Pancreas (tissue), 10 donors: ENCODE data around the gene PRSS38. TPM values are rescaled to one million over a fixed set of nuclear protein-coding genes. Genes with fewer than 3 reads are reported as not detected.

Experiments used
- ATAC-seq, 4 donors: fragments of 200-7000 bp; cut with Tn5 transposase; one replicate each; pipeline versions ENCODE4 v1.8.0 to v1.9.1; 2020; ENCODE audit warnings: mild to moderate bottlenecking in 4 of 4, moderate library complexity in 4 of 4
- DNase-seq, 6 donors: peaks; one replicate each; pipeline ENCODE4 v3.0.0-alpha.2; 2020
- FAIRE-seq: peaks from 2 replicates; lab custom pipeline; 2012; peaks lifted over from hg19 to GRCh38; lab: Jason Lieb, UNC
- H3K27ac ChIP-seq, 4 donors: fragments of 200-600 bp; sonication (generic); 1 replicate in 3 of 4; 2 replicates in 1 of 4; pipeline versions ENCODE4 v1.5.0 to v1.8.0; 2020
- H3K27me3 ChIP-seq, 4 donors: fragments of 200-600 bp; one replicate each; pipeline ENCODE4 v1.8.0; 2021
- H3K36me3 ChIP-seq, 3 donors: fragments of 200-600 bp; sonication (generic) in 1 of 3; one replicate each; pipeline versions ENCODE4 v1.5.0 to v1.8.0; 2020 to 2021
- H3K4me1 ChIP-seq, 3 donors: fragments of 200-600 bp; one replicate each; pipeline ENCODE4 v1.8.0; 2021
- H3K4me3 ChIP-seq, 4 donors: fragments of 200-600 bp; sonication (generic) in 2 of 4; one replicate each; pipeline versions ENCODE4 v1.5.0 to v1.8.0; 2020 to 2021
- H3K9me3 ChIP-seq, 4 donors: fragments of 200-600 bp; one replicate each; pipeline ENCODE4 v1.8.0; 2021
- WGBS, 2 donors: extraction: QIAGEN DNeasy Blood & Tissue Kit; methylation state at CpG; one replicate each; pipeline ENCODE4 v1.1.7; 2013; 5-methylcytosine and 5-hydroxymethylcytosine counted together
- intact Hi-C, 3 donors: fragments of 100-400 bp; cut with DNase I; formaldehyde crosslinking; loops; one replicate each; pipeline versions ENCODE4 v1.11.1 to v1.14.2; 2022
- polyA plus RNA-seq, 2 donors: library from polyadenylated mRNA; stranded (reverse); fragments of 200-250 nt; gene quantifications; one replicate each; pipeline ENCODE4 v1.2.3, GENCODE V29; 2013
- total RNA-seq, 6 donors: library from RNA; stranded (reverse); fragmentation: NEBNext Ultra II Directional in 4 of 6; extraction: Animal tissue kit (Norgen Biotek cat#: 25700) in 4 of 6; gene quantifications; one replicate each; pipeline versions ENCODE4 v1.2.1 to v1.2.4, GENCODE V29; 2021 to 2023
- TF ChIP-seq, protein P1 (sequence below), 4 donors: fragments of 200-600 bp; sonication (generic) in 3 of 4; IDR thresholded peaks; one replicate each; pipeline versions ENCODE4 v1.5.0 to v1.8.0; 2021; ENCODE audit warnings: antibody characterized with exemption in 4 of 4
- donor health status: healthy with polysubstance abuse.
- donor health status: DM: no; HTN: no; CAD: no; lungs with moderate emphysema.
- donor health status: DM: no; HTN: no; CAD: no.
- donor health status: control.
- donor health status: control.
- donor health status: Bipolar disorder and iron deficiency.
- donor health status: DM: yes; HTN: yes; CAD: no.
- donor health status: DM: no; HTN: no; CAD: no.
- donor health status: DM: no; HTN: no; CAD: no.
- donor health status: DM: yes; HTN: yes; CAD: no.

PRSS38 gene
- total and polyA plus RNA-seq, 8 donors: not detected

- intact Hi-C loops: no loop called here
- Histone ChIP-seq H3K27me3 (no peaks in the 10 kb centered on the region), H3K9me3 (no peaks in the 10 kb centered on the region), H3K4me3 (no peak overlapping the region), H3K27ac (no peak overlapping the region), H3K36me3 (no peaks in the 10 kb centered on the region), H3K4me1 (peaks cover 4 to 6% (median 5%) of the 10 kb centered on the region in 3 donors)
- TF ChIP-seq, protein P1, sequence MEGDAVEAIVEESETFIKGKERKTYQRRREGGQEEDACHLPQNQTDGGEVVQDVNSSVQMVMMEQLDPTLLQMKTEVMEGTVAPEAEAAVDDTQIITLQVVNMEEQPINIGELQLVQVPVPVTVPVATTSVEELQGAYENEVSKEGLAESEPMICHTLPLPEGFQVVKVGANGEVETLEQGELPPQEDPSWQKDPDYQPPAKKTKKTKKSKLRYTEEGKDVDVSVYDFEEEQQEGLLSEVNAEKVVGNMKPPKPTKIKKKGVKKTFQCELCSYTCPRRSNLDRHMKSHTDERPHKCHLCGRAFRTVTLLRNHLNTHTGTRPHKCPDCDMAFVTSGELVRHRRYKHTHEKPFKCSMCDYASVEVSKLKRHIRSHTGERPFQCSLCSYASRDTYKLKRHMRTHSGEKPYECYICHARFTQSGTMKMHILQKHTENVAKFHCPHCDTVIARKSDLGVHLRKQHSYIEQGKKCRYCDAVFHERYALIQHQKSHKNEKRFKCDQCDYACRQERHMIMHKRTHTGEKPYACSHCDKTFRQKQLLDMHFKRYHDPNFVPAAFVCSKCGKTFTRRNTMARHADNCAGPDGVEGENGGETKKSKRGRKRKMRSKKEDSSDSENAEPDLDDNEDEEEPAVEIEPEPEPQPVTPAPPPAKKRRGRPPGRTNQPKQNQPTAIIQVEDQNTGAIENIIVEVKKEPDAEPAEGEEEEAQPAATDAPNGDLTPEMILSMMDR (IDR thresholded peaks at IDR 0.05): no peak
- FAIRE-seq: no peak
- WGBS, 2 donors: 94 to 95% methylated on average over 15 of the region's 15 CpGs
- no peak for ATAC-seq
- DNase-seq: peak in 1 of 6 donors; percentile 62
Measured at GRCh38 chr1:227781314-227781930, 34.1 kb upstream of the PRSS38 start.

- H3K4me3 ChIP-seq: no peak overlapping the region
- H3K27me3 ChIP-seq: no peaks in the 10 kb centered on the region
- intact Hi-C loops: no loop called here
- no peak overlapping the region for H3K27ac ChIP-seq
- no peak for ATAC-seq
- 87 to 90% methylated on average over 4 of the region's 4 CpGs for WGBS, 2 donors
- TF ChIP-seq, protein P1 (IDR thresholded peaks at IDR 0.05): no peak
- H3K9me3 ChIP-seq: no peaks in the 10 kb centered on the region
- H3K36me3 ChIP-seq: no peaks in the 10 kb centered on the region
- no peak for DNase-seq
- FAIRE-seq: no peak
- H3K4me1 ChIP-seq: peaks cover 5 to 13% (median 13%) of the 10 kb centered on the region in 3 donors
Measured at GRCh38 chr1:227782226-227782625, 33.2 kb upstream of the PRSS38 start.

DNA sequence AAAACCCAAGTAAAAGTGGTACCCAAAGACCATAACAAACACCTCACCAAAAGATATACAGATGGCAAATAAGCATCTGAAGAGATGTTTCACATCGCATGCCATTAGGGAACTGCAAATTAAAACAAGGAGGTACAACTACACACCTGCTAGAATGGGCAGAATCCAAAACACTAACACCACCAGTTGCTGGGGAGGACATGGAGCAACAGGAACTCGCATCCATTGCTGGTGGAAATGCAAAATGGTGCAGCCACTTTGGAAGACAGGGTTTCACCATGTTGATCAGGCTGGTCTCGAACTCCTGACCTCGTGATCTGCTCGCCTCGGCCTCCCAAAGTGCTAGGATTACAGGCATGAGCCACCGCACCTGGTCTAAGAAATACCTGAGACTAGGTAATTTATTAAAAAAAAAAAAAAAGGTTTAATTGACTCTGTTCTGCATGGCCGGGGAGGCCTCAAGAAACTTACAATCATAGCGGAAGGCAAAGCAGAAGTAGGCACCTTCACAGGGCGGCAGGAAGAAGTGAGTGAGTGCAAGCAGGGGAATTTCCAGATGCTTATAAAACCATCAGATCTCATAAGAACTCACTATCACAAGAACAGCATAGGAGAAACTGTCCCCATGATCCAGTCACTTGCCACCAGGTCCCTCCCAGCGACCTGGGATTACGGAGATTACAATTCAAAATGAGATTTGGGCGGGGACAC lies 30.2 kb upstream of the PRSS38 start:
- Histone ChIP-seq H3K27ac (no peak overlapping the region), H3K9me3 (no peaks in the 10 kb centered on the region), H3K4me1 (peaks cover 5 to 14% (median 13%) of the 10 kb centered on the region in 3 donors), H3K4me3 (no peak overlapping the region), H3K27me3 (no peaks in the 10 kb centered on the region), H3K36me3 (no peaks in the 10 kb centered on the region)
- WGBS, 2 donors: 93% methylated on average over 13 of the region's 13 CpGs
- ATAC-seq: no peak
- no peak for FAIRE-seq
- DNase-seq: no peak
- intact Hi-C loops: no loop called here
- TF ChIP-seq, protein P1 (IDR thresholded peaks at IDR 0.05): no peak

DNA sequence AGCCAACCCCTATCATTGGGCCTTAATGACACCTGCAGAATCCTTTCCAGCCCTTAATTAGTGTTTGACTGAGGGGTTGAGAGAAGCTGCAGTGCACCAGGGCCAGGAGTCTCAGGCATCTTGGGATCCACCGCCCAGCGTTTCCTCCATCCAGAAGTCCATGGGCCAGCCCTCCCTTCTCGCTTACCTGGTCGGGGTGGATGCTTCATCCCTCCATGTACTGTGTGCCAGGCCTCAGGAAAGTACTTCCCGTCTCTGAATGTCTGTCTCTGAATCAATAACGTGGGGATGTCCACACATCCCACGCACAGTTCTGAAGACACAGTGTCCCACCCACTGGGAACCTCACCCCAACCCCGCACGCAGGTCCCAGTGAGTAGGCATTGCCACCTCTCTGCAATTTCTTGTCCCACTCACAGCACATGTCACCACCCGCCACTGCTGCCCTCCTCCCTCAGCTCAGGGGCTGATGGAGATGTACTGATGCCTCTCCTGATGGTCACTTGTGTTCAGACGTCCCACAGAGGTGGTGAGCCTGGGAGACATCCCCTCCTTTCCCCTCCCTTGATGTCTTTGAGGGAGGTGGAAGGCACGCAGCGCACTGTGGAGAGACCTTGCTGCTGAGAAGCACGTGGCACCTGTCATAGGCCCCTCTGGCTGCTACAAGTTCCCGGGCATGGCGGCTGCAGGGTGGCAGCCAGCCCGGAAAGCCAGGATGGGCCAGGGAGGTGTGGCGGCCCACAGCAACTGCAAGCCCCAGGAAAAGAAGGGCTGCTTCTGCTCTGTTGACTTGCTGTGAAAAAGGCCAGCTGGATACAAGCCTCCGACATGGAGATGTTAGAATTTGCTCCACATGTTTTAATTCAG lies 29.4 kb upstream of the PRSS38 start:
- no peak overlapping the region for H3K27ac ChIP-seq
- ATAC-seq: no peak

More for the DNA sequence above, 29.4 kb upstream of the PRSS38 start:
- peaks cover 5 to 14% (median 13%) of the 10 kb centered on the region in 3 donors for H3K4me1 ChIP-seq
- TF ChIP-seq, protein P1 (IDR thresholded peaks at IDR 0.05): no peak
- intact Hi-C loops: no loop called here
- WGBS, 2 donors: 39 to 46% methylated on average over 19 of the region's 19 CpGs
- H3K27me3 ChIP-seq: no peaks in the 10 kb centered on the region
- FAIRE-seq: no peak
- no peaks in the 10 kb centered on the region for H3K36me3 ChIP-seq
- H3K9me3 ChIP-seq: no peaks in the 10 kb centered on the region
- DNase-seq: peak in 2 of 6 donors; percentile 31 to 40
- peak overlapping the region in 2 of 4 donors; percentile 67 to 74 for H3K4me3 ChIP-seq
